ENCODE results near the gene CEP72.
"Not testable (repeated sequence)": the region's sequence is repeated elsewhere in the genome, so short reads cannot be mapped to it uniquely, and the experiment has no call there.

The CEP72 gene

DNA sequence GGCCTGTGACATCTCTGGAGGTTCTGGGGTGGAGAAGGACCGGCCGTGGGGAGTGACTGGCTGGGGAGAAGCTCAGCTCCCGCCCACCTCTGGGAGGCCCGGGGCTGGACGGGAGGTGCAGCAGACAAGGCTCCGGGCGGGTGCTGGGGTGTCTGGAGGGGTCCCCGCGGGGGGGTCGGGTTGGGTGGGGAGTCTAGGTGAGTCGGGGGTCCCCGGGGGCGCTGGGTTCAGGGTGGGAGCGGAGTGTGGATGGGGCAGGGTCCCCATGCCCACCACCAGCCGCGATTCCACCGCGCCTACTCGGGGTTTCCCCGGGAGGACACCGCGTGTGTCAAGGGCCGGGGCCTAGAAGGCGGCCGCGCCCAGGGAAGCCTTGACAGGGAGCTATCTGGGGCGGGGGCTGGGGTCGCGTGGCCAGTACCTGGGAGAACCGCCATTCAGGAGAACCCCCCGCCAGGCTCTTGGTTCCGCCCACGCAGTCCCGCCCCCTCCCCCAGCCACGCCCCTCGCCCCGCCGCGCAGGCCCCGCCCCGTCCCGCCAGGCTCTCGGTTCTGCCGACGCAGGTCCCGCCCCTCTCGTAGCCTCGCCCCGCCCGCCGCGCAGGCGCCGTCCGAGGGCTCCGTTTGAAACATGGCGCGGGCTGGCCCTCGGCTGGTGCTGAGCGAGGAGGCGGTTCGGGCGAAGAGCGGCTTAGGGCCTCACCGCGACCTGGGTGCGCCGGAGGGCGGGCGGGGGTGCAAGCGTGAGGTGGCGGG is at the start of gene CEP72:
TSS of gene CEP72 (plus strand) at position 610 of the 756 bp plus-strand sequence. CDS start at position 632, 22 bp downstream.
- DNase-seq: peak; percentile 96

DNA sequence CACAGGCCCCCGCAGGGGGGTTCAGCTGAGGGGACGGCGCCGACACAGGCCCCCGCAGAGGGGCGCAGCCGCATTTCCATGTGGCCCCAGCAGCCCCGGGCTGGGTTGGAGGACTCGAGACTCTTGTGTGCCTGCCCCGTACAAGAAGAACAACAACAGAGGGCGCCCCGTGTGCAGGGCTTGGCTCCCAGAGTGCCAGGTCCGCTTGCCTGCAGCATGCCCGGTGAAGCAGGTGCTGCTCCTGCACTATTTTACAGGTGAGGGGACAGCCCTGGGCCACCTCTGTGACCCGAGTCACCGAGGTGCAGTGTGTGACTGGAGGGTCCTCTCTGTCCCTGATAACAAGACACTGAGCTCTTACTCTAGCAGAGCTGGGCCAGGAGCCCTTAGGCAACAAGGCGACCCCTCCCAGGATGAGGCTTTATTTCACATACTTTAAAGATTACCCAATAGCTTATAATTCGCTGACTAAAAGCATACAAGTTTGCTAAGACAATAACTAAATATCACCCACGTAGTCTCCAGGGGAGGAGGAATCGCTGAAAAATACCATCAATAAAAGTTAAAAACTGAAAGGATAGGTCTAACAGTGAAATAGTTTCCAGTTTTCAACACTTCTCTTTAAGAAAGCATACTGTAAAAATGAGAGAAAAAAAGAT is 46.2 kb upstream of the CEP72 start:
- DNase-seq: no peak

DNA sequence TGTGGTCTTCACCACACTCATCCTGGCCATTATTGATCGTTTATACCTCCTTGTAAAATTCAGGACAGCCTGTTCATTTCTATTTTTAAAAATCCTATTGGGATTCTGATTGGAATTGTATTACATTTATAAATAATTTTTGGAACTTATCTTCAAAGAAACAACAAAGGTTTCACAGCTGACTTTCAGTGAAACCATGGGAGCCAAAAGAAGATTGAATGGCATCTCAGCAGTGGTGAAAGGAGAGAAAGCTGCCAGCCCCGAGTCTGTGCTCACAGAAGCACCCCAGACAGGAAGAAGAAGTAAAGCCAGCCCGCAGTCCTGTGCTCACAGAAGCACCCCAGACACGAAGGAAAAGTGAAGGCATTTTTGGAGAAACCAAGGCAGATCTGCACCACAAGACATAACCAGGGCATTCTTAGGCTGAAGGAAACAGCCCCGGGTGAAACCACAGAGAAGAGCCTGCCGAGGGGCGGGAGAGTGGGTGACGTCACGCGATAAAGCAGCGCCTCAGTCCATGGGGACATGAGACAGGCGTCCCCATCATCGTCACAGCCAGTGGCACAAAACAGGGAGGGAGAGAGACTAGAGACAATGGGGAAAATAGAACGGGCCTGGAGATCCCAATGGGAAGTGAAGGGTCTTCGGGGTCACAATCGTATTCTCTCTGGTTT is 45.4 kb upstream of the CEP72 start:
- no peak for DNase-seq

DNA sequence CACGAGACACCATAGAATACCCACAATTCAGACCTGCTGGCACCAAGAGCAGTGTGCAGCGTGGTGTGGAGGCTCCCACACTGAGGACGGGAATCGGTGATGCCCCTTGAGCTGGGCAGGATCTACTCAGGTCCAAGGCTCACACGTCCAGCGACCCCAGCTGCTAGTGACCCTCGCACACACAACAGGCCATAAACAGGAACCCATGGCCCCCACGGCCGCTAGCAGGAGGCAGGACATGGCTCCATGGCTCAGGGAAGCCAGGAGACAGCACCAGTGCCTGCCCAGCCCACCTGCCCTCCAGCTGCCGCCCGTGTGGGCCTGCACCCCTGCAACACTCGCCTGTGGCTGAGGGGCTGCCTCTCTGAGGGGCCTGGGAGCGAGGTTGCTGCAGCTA is 44.5 kb upstream of the CEP72 start:
- DNase-seq: no peak

GRCh38 chr5:568061-568781 is 43.9 kb upstream of the CEP72 start:
- no peak for DNase-seq

- no peak for DNase-seq
Measured at GRCh38 chr5:568809-569208, 43.3 kb upstream of the CEP72 start.

DNA sequence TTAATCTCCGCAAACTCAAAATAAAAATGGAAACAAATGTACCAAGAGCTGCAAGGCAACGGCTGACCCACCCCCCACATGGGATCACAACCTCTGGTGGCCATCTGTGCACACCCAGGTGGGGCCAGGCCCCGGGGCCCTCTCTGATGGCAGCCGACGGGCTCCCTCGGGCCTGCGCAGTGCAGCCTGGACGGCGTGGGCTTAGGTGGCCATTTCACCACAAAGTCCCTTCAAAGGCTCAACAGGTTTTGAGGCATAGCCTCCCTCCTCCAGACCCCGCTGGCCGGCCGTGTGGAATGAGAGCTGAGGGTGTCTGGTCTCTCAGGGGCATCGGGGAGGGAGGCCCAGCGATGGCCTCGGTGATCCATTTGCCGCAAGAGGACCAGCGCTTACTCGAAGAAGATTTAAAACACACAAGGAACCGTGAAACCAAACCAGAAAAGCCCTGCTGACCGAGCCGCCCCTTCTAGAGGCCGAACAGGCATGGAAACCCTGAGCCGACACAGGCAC is 42.7 kb upstream of the CEP72 start:
- no peak for DNase-seq

DNA sequence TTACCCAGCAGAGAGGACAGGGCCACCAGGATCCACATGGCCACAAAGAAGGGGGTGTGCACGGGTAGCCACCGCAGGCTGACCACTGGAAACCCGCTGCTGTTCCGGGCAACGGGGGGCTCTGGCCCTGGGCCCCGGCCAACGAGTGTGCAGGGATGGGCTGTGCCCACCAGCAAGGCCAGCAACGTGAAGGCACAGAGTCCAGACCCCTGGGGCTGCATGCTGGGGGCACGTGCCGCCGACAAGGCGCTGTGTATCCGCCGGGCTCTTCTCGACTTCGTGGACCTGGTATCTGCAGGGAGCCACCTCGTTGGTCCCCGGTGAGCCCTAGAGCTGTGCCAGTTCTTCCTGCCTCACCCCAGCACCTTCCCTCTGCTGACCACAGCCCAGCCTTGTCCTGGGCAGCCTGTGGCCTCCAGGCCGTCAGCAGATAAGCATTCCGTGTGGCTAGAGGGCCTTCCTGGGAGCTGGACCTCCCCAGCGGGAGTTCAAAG is 42.2 kb upstream of the CEP72 start:
- no peak for DNase-seq

DNA sequence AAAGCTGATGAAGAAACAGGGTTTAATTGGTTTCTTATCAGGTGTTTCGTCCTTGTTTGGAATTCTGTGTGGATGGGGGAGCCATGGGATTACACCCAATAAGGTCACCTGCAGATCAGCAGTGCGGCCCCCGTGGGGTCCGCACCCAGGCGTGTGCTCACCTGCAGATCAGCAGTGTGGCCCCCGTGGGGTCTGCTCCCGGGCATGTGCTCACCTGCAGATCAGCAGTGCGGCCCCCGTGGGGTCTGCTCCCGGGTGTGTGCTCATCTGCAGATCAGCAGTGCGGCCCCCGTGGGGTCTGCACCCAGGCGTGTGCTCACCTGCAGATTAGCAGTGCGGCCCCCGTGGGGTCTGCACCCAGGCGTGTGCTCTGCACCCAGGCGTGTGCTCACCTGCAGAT is 41.7 kb upstream of the CEP72 start:
- DNase-seq: no peak

DNA sequence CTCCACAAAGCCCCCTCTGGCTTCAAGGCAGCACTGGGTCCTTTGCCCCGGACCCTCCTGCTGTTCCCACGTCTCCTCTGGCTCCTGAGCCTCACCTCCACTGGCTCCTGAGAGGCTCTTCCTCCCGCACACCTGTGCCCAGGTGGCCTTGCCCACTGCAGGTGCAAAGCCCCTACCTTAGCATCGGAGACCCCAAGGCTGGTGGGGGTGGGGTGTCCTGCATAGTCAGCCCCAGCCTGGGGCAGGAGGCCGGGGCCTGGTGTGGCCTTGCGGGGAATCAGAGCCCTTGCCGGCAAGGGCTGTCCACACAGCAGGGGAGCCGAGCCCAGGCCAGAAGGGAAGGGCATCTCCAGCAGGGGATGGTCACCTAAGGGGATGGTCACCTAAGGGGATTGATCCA is 41.3 kb upstream of the CEP72 start:
- no peak for DNase-seq

DNA sequence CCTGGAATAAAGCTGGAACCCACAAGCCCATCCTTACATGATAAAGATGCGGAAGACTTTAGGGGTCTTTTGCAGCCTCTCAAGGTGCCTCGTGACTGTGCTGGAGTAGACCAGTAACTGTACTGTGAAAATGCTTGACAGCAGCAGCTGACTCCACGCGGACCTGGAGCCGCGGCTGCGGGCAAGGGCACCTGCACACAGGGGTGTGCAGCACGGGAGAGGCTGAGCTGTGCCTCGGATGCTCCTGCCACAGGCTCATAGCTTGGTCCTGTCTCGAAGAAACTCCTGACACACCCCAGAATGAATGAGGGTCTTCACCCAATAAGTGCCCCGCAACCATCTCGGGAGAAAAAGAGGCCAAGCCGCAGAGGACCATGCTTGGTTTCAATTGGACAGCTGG is 40.3 kb upstream of the CEP72 start:
- no peak for DNase-seq

- no peak for DNase-seq
Measured at GRCh38 chr5:572398-573019, 39.6 kb upstream of the CEP72 start.

DNA sequence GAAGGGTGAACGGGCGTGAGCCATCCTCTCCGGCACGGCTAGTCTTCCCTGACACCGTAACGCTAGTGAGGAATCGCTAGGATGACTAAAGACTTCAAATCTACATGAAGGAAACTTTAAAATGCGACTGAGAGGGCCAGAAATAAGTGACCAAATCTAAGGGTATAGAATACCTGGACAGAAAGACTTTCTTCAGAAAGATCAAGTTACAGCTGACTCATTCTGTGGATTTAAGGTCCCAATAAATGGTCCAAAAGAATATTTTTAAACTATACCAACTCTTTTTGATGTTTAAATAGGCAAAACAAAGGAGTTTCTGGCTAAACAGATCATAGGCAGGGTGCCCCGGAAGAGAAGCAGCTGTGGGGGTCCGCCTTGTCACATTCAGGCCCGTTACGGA is 38.9 kb upstream of the CEP72 start:
- DNase-seq: no peak

DNA sequence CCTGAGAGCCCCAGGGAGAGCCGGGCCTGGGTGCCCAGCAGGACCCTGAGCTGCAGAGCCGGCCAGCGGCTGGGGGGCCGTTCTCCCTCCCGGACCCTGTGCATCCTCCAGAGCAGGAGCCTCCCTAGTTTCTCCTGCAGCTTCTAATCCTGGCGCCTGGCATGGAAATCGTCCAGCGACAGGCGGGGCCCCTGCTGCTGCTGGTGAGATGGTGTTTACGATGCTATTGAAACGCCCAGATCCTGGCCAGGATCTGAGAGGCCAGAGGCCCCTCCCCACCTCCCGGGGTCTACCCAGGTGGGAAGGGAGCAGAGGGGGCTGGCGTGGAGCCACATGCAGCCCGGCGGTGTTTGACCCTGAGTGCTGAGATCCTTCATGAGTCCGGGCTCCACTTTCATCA is 38.2 kb upstream of the CEP72 start:
- DNase-seq: no peak

DNA sequence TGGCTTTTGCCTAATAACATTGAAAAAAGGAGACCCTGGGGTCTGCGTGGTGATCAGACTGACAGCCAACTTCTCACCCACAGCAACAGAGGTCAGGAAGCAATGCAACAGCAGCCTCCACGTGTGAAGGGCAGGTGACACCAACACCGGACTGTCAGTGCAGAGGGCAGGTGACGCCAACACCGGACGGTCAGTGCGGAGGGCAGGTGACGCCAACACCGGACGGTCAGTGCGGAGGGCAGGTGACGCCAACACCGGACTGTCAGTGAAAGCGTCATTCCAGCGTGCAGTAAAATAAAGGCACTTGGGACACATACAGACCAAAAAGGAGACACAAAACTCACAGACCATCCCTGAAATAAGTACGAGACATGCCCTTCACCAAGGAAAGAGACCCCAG is 37.2 kb upstream of the CEP72 start:
- DNase-seq: no peak

- DNase-seq: no peak
Measured at GRCh38 chr5:575636-576035, 36.5 kb upstream of the CEP72 start.

GRCh38 chr5:577214-577613 is 34.9 kb upstream of the CEP72 start:
- not testable (repeated sequence) for DNase-seq

DNA sequence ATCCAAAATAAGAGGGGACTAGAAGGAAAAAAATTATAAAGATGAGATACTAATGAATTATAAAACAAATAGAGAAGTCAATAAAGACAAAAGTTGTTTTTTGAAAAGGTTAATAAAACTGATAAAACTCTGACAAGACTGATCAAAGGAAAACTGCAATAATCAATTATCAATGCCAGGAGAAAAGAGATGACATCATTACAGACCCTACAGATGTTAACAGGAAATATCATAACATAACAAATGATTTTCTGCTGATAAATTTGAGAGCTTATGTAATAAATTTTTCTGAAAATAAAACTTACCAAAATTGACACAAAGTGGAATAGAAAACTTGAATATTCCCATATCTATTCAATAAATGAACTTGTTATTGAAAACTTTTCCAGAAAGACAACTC is 34.3 kb upstream of the CEP72 start:
- DNase-seq: no peak

- DNase-seq: peak; percentile 44
Measured at GRCh38 chr5:579211-579610, 32.9 kb upstream of the CEP72 start.

DNA sequence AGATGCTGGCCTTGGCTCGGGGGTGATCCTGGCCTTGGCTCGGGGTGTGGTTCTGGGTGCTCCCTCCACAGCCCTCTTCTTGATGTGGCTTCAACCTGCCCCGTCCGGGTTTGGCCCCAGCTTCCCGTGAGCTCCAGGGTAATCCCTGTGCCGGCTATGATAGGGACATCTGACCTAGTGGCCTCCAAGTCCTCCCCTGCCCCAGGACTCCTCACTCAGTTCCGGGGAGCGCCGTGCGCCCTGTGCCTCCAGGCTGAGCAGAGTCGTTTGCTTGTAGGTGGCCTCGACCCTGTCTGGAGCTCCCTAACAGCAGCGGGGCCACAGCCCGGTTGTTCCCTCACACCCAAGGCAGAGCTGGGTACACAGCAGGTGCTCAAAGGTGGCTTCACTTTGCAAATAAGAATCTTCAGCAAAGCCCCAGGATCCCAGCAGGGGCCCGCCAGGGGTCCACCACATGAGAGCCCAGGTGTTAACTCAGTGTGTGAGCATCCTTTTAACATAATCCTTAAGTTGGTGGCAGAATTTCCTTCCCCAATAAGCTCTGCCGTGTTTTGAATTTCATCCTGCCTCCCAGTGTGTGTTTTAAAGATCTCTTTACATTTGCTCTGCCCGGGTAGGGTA is 32.3 kb upstream of the CEP72 start:
- DNase-seq: peak; percentile 38

DNA sequence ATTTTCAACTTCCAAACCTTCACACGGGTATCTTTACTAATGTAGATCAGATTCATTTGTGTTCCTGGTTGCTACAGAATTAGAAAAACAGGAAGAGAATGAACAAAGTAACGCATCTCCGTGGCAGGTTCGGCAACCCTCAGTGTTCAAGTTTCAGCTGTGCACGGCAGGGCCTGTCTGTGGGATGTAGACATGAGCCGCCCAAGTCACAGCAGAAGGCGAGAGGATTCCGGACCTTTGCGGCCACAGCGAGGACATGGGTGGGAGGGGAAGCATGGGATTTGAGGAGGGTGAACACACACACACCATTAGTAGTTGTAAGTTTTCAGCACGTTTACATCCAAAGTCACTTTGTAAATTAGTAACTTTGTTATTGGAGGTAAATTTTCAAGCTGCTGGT is 31.7 kb upstream of the CEP72 start:
- DNase-seq: peak; percentile 32

DNA sequence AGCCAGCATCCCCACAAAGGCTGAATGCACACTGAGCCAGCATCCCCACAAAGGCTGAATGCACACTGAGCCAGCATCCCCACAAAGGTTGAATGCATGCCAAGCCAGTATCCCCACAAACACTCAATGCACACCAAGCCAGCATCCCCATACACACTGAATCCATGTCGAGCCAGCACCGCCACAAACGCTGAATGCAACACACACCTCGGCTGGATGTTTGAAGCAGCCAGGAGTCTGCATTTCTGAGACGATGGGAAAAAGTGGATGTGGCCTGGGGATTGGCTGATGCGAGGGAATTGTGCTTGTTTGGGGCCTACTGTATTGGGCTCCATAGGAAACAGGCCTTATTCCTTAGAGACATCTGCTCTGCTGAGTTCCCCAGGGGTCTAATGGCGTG is 30.9 kb upstream of the CEP72 start:
- DNase-seq: peak; percentile 40

Measured in islet precursor cell (in vitro differentiated cells).